GM18951 (cell line): Measurements from ENCODE around the gene TEK.

Source experiments
- POLR2A ChIP-seq: IDR thresholded peaks from 4 replicates; pipeline ENCODE4 v1.6.1; 2011; ENCODE audit warnings: mild to moderate bottlenecking; ENCODE audit not compliant: insufficient read length, insufficient read depth; ENCODE audit errors: extremely low read depth
- in situ Hi-C: fragments of 300-500 bp; cut with MboI; formaldehyde crosslinking; loops from one replicate; pipeline ENCODE4 v1.12.0; 2022; ENCODE audit warnings: low sequenced_read_pairs, mixed read lengths, inconsistent platforms; ENCODE audit not compliant: unreplicated experiment

Gene TEK

GRCh38 chr9:27142299-27142930 lies 33.4 kb downstream of the TEK start:
- TF ChIP-seq POLR2A: no peak
- in situ Hi-C loops: no loop called here

GRCh38 chr9:27145143-27145542 lies 36.1 kb downstream of the TEK start:
- no peak for TF ChIP-seq POLR2A
- in situ Hi-C loops: no loop called here

- in situ Hi-C loops: no loop called here
- no peak for TF ChIP-seq POLR2A
Measured at GRCh38 chr9:27149651-27150050, 40.6 kb downstream of the TEK start.

- no peak for TF ChIP-seq POLR2A
- in situ Hi-C loops: no loop called here
Measured at GRCh38 chr9:27150746-27151406, 41.9 kb downstream of the TEK start.

GRCh38 chr9:27151693-27152404 lies 42.8 kb downstream of the TEK start:
- in situ Hi-C loops: no loop called here
- TF ChIP-seq POLR2A: no peak

- in situ Hi-C loops: no loop called here
- TF ChIP-seq POLR2A: no peak
Measured at GRCh38 chr9:27152405-27152718, 43.3 kb downstream of the TEK start.

GRCh38 chr9:27154908-27155307 lies 45.9 kb downstream of the TEK start:
- in situ Hi-C loops: no loop called here
- TF ChIP-seq POLR2A: no peak

GRCh38 chr9:27157097-27157496 lies 48.1 kb downstream of the TEK start:
- in situ Hi-C loops: no loop called here

GRCh38 chr9:27157736-27158135 lies 48.7 kb downstream of the TEK start:
- no peak for TF ChIP-seq POLR2A
- in situ Hi-C loops: no loop called here

More at GRCh38 chr9:27157097-27157496, 48.1 kb downstream of the TEK start:
- no peak for TF ChIP-seq POLR2A

- TF ChIP-seq POLR2A: no peak
- in situ Hi-C loops: no loop called here
Measured at GRCh38 chr9:27160636-27161035, 51.6 kb downstream of the TEK start.

- in situ Hi-C loops: no loop called here
- TF ChIP-seq POLR2A: no peak
Measured at GRCh38 chr9:27162045-27162444, 53.0 kb downstream of the TEK start.

GRCh38 chr9:27165068-27165467 lies 56.0 kb downstream of the TEK start:
- in situ Hi-C loops: no loop called here
- no peak for TF ChIP-seq POLR2A

GRCh38 chr9:27165670-27166069 lies 56.6 kb downstream of the TEK start:
- in situ Hi-C loops: no loop called here
- TF ChIP-seq POLR2A: no peak

GRCh38 chr9:27168496-27168895 lies 59.5 kb downstream of the TEK start:
- in situ Hi-C loops: no loop called here
- no peak for TF ChIP-seq POLR2A
